Fibroblast of peridontal ligament (primary cell): ENCODE measurements around the gene ZGPAT.
"Not testable (repeated sequence)": the region's sequence is repeated elsewhere in the genome, so short reads cannot be mapped to it uniquely, and the experiment has no call there.

Experiments used
- DNase-seq: peaks from one replicate; pipeline ENCODE4 v3.0.0-alpha.2; 2010; ENCODE audit errors: extremely low read depth

Gene ZGPAT

DNA sequence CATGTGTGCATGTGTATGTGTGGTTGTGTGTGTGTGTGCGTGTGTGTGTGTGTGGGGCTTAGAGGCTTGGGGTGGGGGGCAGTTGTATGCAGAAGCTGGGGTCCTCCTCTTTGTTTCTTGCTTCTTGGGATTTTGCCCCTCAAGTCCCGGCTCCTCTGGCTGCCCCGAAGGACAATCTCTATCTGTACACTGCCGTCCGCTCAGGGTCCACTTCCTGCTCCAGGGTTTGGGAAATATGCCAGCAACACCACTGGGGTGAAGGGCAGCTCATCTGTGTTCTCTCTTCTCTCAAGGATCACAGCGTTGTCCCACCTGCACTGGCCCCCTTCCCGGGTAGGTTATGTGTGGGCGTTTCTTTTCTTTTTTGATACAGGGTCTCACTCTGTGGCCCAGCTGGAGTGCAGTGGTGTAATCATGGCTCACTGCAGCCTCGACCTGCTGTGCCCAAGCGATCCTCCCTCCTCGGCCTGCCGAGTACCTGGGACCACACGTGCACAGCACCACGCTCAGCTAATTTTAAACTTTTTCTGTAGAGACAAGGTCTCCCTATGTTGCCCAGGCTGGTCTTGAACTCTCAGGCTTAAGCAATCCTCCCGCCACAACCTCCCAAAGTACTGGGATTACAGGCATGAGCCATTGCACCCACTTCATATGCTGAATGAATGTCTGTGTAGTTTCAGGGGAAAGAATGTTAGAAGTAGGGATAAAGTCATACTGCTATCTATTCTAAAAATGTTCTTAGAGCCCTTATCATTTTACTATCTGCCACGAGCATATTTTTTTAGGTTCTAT, 57.4 kb downstream of the ZGPAT start:
- no peak for DNase-seq

DNA sequence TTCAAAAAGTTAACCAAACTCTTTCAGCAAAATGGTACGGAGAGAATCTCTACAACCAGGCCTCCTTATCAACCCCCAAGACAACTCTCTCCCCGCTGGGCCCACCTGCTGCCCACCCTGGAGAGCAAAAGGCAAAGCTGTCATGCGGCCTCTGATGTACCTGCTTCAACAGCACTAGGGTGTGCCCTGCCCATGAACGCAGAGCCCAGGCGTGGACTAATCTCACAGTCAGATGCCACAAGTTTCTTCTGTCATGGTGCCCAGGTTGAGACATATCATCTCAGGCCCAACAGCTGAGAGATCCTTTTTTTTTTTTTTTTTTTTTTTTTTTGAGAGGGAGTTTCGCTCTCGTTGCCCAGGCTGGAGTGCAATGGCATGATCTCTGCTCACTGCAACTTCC, 58.1 kb downstream of the ZGPAT start:
- no peak for DNase-seq

DNA sequence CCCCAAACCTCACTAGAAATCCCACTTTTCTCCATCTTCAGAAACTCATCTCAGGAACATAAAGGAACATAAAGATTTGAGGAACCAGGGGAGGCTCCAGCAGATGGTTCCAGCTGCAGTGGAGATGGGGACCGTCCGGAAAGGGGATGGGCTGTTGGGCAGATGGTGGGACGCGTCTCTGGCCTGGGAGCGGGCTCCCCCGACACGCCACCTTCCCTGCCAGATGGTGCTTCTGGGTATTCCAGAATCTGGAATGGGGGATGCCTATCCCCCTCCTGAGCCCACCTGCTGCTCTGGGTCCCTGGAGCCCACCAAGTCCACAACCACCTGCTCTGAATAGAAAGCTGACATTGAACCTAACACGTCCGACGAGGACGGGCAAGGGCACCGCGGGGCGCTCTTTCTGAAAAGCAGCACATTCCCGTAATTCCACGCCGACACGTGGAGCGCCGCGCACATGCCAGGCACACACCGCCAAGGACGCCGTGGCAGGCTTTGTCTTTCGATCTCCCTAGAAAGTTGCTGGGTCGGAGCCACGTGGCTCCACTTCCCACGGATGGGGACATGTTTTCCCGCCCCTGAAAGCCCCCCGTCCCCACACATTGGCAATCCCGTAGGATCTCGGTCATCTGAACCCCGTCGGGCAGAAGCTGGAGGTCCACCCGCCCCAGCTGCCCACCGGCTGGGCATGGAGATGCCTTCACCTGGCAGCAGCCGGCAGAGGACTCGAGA, 59.0 kb downstream of the ZGPAT start:
- no peak for DNase-seq

DNA sequence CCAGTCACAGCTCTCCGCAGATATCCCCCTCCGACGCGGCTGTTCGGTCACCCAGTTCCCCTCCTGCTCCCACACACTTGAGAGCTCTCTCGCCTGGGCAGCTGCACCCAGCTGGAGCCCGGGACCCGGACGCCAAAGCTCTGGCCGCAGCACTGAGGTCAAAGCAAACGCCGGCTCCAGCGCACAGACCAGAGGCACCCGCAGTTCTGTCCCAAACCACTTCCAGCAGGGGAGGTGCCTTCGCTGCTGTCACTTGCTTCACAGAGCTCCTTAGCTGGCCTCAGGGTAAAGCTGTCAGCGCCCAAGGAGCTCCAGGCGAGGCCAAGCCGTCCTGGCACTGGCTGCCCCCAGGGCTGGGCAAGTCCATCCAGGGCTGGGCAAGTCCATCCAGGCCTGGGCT, 59.6 kb downstream of the ZGPAT start:
- no peak for DNase-seq

DNA sequence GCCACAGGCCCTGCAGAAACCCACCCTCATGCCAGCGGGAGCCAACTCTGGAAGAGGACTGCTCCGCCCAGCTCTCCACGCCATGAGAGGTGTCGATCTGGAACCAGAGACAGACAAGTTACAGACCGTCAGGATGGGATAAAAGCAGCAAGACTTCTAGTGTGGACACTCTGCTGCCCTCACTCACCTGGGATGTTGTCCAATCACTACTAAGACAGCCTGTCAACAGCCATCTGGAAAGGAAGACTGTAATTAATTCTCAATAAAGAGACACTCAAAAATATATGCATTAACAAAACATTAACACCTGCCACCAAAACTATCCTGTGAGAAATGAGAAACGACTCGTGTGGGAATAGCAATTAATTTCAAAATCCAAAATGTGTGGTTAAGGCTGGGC, 60.0 kb downstream of the ZGPAT start:
- DNase-seq, result no peak

DNA sequence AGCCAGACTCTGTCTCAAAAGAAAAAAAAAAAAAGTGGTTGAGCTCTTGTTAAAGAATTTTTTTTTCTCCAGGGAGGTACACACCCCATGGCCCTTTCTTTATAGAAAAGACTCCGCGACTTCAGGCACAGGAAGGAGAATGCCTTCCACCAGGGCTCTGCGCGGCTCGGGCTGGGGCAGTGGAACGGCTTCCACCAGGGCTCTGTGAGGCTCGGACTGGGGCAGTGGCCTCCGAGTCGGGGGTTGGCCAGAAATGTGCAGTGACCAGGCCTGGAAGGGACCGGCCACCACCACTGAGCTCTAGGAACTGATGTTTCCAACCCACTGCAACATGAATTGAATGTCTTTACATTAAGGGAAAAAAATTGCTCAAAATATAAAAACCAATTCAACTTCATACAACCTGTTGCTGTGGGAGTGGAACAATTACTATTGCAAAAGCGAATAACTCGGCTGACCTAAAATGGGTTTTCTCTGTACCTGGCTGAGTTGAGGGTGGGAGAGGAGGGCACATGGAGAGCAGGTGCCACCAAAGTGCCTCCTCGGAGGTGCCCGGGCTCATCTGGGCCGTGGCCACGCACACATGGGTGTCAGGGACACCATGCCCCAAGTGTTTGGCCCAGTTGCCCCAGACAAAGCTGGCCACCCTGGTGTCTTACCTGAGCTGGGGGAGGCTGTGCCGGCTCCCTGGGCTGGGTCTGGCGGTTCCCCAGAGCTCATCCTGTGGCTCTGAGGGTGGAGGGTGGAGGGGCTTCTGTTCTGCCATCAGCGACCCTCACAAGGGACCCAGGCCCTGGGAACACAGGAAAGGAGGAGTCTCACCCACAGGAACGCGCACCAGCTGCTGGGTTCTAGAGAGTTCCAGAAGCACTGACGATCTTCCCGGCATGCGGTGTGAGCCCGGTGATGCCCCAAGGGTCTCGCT, 61.0 kb downstream of the ZGPAT start:
- no peak for DNase-seq

DNA sequence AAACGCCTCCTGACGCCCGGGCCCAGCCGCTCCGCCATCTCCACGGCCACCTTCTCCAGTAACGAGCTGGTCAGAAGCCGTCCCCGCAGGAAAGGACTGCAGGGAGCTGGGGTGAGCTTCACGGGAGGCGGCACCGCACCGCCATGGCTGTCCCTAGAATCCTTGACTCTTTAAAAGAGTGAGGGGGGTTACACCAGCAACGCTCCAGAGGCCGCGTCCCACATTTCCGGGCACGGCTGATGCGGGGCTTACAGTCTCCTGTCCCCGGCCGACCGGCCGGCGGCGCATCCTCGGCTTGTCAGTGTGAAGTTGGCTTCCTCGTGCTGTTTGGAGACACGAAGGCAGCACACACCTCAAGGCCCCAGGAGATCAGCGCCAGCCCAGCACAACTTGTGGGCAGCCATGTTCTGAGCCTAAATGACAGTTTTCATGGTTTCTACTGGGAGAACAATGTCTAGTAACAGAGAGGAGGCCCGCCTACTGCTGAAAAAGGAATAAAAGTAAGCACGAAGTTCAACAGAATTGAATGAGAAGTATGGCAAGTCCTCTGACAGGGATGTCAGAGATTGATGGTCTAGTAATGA, 62.1 kb downstream of the ZGPAT start:
- no peak for DNase-seq

DNA sequence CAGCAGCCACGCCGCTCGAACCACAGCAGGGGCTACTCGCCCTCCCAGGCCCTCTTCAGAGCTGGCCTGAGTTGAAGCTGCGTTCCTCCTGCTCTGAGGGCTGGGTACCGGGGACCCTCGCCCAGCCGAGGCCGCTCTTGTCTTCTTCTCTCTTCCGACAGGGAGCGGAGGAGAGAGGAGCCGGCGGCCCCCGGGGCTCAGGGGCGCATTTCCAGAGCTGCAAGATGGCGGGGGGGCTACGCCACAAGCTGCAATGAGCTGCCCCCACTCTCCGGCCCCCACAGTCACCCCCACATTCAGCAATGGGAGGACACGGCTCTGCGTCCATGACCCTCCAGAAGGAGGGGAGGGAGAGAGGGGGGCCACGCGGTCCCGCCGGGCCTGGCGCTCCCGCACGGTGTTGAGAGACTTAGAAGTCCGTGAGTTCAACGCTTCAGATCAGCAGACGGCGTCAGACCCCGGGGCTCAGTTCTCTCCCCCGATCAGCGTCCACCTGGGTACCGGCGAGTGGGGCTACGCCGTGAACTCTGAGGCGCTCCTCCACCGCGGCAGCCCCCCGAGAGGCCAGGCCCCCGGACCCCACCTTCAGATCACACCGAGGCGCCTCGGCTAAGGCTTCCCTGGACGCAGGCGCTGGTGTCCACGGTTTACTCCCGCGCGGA, 63.3 kb downstream of the ZGPAT start:
- no peak for DNase-seq

DNA sequence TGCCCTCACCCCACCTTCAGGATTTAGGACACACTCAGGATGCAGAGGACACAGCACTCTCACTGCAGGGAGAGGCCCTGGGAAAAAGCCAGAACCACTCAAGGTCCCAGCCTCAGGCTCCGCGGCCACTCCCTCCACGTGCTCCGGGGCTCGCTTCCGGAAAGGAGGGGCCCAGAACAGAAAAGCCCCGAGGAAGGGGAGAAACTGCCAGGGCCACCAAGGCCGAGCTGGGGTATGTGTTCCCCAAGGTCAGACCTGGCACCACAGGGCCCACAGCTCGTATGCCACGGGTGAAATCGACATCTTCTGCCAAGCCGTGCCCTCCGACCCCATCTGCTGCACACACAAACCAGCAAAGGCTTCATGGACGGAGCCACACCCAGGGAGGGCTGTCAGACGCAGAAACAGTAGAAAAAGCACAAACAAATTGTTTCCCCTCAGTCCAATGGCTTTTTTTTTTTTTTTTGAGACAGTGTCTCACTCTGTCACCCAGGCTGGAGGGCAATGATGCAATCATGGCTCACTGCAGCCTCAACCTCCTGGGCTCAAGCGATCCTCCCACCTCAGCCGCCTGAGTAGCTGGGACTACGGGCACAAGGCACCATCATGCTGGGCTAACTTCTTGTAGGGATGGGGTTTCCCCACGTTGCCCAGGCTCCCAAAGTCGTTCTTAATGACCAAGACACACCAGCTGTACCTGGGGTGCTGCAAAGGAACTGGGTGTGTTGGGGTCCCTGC, 65.1 kb downstream of the ZGPAT start:
- no peak for DNase-seq

DNA sequence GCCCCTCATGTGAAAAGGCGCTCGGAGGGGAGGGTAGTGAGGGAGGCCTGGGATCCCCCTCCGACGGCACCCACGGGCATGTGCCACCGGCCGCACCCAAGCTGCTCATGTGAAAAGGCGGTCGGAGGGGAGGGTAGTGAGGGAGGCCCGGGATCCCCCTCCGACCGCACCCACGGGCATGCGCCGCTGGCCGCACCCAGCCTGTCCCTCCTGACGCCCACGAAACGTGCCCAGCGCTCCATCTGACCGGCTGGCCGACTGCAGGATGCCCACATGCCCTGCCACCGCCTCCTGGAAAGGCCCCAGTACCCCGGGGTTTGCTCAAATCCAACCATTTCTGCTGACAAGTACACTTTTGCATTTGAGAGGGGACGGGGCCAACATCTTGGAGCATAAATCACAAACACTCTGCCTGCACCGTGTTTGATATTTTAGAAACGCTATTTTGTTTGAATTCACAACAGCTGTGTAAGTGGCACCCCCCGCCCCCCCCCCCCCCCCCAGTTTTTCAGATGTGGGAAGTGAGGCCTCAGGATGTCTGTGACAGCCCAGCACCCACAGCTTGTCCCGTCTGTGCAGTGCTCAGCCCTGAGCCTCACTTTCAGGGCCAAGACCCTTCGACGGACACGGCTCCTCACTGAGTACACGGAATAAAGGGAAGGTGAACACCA, 65.9 kb downstream of the ZGPAT start:
- no peak for DNase-seq

DNA sequence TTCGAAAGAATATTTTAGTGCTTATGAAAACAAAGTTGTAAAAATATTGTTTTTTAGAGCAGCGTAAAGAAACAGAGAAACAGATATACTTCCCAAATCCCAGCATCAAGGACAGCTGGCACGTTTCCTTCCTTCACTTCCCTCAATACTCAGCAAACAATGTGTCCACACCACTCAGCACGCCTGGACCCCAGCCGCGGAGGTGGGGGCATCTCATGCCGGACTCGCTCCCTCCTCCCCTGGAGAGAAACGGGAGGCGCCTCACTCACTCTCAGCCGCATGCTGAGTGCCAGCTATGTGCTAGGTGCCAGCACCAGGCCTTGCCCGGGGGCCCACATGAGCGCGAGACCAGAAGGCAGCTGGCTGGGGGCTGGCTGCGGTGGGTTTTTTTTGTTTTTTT, 66.5 kb downstream of the ZGPAT start:
- no peak for DNase-seq

DNA sequence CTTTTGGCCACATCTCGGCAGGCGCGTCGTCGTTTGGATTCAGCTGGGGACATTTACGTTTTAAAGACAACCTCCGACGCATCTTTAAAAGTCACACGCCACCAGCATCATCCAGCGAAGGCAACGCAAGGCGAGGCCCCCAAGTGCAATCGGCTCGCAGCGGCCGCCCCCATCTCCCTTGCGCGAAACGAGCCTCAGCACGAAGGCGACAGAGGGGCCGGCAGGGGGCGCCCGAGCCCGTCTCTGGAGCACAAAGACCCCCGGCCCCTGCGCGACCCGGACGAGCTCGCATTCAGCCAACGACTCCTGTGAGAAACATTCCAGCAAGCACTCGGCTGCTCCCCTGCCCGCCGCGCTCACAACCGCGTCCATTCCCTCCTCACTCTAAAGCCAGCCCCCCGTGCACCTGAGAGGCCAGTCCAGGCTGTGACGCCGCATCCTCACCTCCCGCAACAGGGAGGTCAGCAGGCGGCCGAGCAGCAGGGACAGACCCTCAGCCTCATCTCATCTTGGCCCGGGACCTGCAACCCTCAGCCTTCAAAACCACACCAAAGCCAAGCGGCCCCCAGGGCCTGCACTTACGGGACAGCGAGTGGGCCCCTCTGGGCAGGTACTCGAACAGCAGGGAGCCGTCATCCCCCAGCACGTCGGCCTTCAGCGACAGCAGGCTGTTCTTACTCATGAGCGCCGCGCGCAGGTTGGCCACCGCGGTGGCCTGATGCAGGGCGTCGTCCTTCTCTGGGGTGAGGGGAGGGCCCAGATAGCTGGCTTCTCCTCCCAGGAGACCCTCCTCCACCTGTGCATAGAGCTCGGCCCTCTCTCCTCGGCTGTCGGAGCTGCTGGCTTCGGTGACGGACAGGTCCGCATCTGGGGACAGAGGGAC, 67.5 kb downstream of the ZGPAT start:
- peak; percentile 5 for DNase-seq

DNA sequence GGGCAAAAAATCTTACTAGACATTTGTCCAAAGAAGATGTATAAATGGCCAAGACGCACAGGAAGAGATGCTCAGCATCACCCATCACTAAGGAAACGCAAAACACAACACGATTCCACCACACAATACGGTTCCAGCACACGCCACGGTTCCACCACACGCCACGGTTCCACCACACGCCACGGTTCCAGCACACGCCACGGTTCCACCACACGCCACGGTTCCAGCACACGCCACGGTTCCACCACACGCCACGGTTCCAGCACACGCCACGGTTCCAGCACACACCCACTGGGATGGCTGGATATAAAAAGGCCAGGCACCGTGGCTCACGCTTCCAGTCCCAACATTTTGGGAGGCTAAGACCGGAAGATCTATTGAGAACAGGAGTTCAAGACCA, 69.0 kb downstream of the ZGPAT start:
- DNase-seq, result not testable (repeated sequence)

DNA sequence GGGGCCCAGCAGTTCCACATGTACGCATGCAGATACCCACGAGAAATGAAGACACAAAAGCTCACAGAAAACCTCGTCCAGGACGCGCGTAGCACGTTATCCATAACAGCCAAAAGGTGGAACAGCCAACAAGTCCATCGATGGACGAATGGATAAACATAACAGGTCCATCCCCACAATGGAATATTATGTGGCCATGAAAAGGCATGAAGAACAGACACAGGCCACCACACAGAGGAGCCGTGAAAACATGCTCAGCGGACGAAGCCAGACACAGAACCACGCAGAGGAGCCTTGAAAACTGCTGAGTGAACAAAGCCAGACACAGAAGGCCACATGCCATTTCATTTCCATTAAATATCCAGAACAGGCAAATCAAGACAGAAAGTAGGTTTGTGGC, 69.8 kb downstream of the ZGPAT start:
- no peak for DNase-seq

DNA sequence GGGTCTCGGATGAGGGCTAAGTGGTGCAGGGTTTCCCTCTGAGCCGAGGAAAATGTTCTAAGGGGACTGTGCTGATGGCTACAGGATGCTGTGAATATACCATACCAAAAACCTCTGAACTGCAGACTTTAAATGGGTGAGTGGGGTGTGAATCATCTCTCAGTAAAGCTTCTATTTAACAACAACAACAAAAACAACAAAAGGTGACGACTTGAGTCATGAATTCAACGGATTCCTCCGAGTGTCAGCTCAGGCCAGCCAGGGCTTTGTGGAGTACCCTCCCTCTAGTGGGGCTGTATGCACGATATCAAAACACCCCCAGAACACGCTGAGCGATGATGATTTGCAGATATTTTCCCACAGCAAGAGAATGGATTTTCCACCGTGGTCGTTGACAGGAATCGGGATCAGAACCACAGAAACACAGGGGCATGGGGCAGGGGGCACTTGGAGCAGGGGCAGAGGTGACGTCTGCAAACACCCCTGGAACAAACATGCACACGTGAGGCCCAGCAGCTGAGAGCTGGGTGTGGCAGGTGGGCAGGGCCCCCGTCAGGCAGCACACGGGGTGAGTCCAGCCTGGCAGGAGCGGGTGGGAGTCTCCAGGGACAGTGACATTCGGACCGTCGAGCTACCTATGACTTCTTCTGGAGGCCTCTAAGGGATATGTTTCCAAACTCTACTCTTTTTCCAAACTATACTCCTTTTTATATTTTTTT, 70.4 kb downstream of the ZGPAT start:
- DNase-seq, result no peak

DNA sequence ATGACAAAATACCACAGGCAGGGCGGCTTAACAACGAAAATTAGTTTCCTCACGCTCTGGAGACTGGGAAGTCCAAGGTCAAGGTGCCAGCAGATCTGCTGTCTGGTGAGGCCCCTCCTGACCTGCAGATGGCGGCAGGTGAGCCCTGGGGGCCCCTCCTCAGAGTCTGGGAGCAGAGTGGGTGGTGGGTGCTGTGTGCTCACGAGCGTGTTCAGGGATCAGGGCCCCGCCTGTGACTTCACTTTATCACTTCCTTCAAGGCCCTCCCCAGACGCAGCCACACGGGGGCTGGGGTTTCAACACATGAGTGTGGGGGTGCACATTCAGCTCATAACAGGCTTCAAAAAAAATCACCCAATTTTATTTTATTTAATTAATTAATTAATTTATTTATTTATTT, 71.0 kb downstream of the ZGPAT start:
- no peak for DNase-seq

DNA sequence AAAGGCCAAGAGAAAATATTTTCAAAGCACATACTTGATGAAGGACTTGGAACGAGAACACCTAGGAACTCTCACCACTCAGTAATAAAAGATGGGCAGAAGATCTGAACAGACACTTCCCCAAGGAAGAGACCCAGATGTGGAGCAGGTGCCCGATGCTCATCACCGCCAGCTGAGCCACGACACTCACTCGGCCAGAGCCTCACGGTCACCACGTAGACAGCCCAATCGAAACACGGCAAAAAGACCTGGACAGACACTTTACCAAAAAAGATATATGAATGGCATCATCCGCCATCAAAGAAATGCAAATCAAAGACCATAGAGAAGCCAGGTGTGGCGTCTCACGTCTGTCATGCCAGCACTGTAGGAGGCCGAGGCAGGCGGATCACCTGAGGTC, 73.3 kb downstream of the ZGPAT start:
- DNase-seq, result no peak

DNA sequence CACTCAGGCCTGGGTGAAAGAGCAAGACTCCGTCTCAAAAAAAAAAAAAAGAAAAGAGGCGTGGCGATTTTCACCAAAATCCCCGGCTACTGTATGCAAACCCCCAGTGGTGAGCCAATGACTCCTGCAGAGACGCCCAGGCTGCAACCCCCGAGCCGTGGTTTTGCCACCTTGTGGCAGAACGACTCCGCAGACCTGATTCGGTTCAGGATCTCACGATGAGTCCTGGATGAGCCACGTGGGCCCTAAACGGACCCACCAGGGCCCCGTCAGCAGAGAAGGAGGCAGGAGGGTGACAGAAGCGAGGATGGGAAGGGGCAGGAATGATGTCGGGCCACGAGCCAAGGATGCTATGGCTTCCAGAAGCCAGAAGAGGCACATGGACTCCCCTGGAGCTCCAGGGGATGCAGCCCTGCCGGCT, 74.2 kb downstream of the ZGPAT start:
- DNase-seq, result no peak
